NCI-H510A treated with DMSO at 0.1 percent for 48 hours (cell line): Measurements from ENCODE around the gene BDH2.

ENCODE experiments used
- DNase-seq: peaks from one replicate; lab custom pipeline; 2025; lab: John Stamatoyannopoulos, UW

BDH2 gene

DNA sequence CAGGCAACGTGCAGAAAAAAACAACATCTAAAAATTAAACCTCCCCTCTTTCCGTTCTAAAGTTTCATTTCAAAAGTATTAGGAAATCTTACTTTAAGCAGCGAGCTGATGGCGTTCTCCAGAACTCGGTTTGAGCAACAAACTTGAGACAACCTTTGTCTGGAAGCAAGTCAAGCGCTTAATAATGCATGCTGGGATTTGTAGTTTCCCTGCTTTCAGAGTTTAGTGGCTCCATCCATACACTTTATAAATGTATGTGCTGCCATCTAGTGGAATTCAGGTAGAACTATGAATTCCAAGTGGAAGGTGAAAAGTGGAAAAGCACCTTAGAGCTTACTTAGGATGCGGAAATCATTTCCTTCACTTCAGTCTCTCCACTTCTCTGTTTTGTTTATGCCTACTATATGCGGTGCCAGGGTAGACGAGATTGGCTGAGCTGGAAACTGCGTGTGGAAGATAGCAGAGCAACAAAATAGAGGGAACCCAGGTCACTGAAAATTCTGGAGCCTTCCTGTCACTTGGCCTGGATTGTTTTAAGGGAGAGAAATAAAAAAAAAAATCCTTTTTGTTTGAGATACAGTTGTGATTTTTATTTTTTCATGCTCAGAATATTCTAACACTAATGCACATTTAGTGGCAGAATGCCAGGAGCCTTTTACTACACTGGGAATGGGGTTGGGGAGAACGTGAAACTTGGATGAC, at the start of gene BDH2:
Gene BDH2 (minus strand): TSS at position 144 of the 702 bp plus-strand sequence. CDS start 3,580 bp downstream, outside the sequence.
- DNase-seq: peak; percentile 77

DNA sequence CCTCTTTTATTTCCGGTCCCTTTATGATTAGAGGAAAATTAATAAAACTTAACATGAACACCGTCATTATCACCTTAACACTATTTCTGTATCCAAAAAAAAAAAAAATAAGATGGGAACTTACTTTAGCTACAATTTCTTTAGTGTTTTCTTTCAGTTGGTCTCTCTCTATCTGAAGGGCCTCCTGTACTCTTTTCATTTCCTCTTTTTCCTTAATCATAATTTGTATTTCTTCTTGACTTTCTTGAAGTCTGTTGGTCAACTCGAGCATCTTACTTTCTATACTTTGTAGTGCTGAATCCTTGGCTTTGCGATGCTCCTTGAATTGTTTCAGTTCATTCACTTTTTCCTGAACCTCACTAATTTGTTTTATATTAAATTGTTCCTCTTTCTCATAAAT, 45.3 kb upstream of the BDH2 start:
- no peak for DNase-seq

DNA sequence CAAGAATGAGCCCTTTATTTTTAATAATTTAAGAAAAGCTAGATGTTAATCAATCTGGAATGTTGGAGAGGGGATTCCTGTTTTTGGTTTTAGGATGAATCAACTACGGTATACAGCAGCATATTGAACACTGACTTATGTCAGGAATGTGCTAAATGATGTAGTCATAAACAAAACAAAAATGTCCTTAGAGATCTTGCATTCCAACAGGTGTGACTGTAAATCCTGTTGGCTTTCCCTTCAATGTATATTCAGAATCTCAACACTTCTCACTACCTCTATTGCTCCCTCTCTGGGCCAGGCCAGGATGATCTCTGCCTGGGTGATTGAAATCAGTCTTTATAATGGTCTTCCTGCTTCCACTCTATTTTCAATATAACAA, 37.8 kb upstream of the BDH2 start:
- DNase-seq: no peak

DNA sequence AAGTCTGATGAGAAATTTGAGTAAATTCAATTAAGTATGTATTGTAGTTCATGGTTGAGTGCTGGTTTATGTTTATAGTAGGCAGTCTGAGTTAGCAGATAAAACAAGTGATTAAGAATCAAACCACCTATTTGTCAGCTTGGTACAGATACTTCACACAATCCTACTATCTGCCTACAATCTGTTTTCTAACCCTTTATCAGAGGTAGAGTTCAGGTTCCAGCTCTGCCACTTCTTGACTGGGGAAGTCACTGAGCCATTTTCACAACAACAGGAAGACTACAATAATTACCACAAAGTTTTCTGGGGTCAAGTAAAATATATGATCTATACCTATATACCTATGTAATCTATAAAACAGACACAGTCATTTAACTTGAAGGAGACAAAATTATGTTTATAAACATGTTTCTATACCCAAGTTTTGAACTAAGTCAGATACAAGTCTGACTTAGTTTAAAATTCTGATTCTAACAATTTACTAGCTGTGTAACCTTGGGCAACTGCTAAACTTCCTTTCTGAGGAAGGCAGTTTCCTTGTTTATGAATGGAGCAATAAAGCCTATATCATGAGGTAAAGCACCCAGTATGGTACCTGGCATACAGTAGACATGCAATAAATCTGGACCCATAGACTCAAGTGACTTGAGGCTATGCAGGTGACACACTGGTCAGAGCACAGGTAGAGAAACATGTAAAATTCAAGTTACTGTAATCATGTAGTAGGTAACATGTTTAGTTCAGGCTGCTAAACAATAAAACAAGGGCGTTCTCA, 37.2 kb upstream of the BDH2 start:
- DNase-seq: no peak

DNA sequence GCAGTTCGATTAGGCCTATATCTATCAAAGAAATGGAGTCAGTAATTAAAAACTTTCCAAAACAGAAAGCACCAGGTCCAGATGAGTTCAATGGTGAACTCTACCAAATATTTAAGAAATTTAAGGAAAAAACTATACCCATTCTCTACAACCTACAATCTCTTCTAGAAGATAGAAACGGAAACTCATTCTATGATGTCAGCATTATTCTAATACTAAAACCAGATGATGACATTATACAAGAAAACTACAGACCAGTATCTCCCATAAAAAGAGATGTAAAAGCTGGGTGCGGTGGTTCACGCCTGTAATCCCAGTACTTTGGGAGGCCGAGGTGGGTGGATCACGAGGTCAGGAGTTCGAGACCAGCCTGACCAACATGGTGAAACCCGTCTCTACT, 29.5 kb upstream of the BDH2 start:
- DNase-seq: no peak

DNA sequence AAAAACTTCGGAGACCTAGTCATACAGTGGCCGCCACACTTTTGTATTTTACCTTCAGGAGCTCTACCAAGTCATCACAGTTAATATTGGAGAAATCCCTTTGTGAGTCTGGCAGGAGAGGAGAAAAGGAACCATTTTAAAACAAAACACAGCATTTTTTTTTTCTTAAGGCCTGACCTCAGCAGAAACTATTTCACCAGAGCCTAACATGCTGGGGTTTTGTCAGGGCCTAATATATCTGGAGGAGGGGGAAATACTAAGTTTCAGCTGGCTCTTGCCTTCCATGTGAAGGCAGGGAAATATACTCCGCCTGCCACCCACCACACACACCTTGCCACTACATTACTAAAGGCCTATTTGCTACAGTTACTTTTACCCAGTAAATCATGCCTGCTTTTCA, 26.5 kb upstream of the BDH2 start:
- DNase-seq: no peak

DNA sequence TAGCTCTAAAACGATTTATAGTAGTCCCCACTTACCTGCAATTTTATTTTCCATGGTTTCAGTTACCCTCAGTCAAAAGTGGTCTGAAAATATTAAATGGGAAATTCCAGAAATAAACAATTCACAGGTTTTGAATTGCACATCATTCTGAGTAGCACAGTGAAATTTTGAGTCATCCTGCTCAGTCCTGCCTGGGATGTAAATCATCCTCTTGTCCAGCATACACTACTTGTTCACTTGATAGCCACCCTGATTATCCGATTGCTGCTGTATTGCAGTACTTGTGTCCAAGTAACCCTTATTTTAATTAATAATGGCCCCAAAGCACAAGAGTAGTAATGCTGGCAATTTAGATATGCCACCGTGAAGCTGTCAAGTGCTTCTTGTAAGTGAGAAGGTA, 23.5 kb upstream of the BDH2 start:
- no peak for DNase-seq

DNA sequence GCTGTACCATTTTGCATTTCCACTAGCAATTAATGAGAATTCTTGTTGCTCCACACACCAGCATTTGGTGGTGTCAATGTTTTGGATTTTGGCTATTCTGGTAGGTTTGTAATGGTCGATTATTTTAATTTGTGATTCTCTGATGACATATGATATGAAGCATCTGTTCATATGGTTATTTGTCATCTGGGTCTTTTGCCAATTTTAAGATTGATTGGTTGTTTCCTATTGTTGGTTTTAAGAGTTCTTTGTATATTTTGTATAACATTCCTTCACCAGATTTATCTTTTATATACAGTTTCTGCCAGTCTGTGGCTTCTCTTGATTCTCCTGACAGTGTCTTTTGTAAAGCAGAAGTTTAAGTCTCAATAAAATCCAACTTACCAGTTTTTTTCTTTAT, 18.5 kb upstream of the BDH2 start:
- no peak for DNase-seq

DNA sequence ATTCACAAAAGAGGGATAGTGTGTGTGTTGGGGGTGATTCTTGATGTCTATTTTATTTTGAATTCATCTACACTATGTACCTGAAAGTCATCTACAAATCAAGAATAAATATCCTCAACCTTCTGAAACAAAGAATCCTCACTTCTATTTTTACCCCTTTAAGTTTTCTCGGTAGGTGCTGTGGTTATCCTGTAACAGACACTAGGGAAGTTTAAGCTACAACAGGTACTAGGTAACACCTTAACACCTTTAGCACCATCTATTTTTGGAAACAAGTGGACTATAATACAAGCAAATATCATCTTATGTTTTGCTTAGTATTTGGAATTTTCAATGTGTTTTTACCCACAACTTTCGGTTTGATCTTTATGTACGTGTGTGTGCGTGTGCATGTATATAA, 12.0 kb upstream of the BDH2 start:
- no peak for DNase-seq

DNA sequence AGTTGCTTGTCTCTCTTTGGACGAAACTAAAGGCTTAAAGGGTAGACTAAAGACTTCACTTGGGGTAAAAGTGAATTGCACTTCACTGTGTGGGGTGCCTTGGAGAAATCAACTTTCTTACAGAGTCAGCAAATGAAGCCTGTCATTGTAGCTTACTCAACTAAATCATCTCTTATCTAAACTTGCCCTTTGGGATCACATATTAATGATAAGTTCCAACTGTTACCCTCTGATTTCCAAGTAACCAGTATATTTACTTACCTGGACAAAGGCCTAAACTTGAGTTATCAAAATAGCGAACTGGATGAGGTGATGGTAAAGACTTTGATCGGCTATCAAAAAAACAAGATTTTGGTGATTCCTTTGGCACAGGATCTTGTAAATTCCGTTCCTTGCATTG, 8.9 kb upstream of the BDH2 start:
- no peak for DNase-seq

DNA sequence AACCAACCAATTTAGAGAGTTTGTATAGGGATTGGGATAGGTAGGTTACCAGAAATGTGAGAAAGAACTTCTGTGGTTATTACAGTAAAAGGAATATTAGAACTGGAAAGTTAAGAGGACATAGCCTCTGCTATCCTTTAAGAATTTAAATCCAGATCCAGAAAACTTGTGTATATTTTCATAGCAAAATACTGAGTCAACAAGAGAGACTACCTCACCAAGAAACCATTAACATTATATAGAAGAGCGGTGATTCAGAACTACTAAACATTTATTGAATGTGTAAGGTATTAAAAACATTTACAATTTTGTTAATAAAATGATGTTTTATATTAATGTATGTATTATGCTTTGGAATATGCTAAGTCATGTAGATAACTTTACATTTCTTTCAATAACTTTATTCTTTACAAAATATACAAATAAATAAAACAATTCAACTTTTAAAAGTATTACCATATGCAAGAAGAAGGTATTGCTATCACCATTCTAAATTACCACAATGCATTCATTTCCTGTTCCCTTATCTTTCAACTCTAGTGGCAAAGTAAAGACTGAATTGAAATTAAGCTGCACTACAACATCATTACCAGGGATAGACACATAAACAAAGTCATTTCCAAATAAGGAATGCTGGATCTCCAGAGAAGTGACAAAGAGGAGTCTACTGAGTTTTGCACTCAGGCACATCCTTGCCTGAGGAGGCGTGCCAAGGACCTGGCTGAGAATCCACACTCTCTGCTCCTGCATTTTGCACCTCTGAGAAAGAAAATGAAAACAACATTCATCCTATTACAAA, 6.1 kb upstream of the BDH2 start:
- no peak for DNase-seq

DNA sequence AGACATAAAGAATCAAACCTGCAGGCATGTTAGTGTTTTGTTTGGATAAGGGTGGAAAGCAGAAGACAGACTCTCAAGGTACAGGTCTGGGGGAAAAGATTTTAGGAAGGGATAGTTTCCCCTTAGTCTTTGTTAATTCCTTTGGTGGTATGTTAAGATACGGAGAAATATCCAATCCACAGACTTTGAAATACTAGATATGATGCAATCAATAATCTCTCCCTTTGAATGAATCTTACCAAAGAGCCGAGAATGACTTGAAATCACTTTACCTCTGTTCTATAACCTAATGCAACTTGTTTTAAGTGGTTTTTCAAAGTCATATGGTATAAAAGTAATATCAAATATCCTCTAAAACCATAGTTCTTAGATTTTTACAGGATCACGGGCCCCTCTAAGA, 5.3 kb upstream of the BDH2 start:
- no peak for DNase-seq

DNA sequence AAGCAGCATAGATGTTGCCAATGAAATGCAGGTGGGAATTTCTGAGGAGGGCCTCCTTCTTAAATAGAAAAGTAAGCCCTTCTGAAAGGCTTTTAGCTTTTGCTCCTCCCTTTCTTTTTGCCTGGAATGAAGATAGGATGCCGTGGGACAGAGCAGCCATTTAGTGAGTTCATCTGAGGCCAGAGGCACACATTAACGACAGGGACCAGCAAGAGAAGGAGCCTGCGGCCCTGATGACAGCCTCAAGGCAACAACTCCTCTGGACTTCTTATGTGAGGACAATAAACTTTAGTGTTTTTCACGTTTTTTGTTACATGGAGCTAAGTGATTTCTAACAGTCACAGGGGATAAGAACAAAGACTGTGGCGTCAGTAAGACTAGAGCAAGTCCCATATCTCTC, 1.1 kb upstream of the BDH2 start:
- DNase-seq: no peak

DNA sequence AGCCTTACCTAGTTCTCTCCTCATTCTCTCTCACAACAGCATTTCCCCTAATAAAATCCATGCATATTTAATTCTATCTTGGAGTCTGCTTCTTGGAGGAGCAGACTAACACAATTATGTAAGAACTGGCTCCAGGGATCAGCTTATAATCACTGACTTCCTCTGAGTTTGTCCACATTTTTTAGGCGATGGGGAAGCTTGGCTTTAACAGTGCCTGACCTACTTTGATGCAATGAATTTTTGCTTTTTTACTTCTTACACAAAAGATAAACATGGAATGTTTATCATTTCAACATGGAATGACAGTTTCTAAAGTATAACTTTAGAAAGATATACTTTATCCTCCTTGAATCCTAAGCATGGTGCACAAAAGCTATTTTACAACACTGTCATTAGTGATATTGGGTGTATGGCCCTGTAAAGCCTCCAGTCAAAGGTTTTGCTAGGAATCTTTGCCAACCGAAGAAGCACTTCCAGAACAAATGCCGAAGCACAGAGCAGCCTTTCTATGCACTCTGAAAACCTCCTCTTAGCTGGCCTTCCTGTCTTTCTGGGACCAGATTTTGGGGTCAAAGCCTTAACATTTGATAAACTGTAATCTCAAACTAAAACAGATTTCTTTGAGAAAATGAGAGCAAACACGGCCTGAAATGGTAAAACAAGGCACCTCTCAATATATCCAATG, 736 bp downstream of the BDH2 start:
- no peak for DNase-seq

DNA sequence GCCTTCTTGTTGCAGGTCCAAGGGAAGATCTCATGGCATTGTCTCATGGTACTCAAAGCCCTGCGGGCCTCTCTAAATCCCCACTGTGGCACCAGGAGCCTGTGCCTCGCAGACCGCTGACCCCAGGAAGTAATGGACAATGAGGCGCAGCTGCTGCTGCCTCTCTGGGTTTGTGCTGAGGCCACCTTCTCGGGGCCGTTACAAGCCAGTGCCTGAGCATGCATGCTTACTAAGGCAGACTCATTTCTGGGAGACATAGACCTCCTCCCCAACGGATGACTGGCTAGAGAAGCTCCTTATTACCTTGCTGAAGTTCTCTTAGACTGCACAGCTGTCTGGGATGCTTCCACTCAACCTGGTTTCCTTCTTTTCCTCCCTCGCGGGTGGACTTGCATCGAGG, 1.3 kb downstream of the BDH2 start:
- no peak for DNase-seq

DNA sequence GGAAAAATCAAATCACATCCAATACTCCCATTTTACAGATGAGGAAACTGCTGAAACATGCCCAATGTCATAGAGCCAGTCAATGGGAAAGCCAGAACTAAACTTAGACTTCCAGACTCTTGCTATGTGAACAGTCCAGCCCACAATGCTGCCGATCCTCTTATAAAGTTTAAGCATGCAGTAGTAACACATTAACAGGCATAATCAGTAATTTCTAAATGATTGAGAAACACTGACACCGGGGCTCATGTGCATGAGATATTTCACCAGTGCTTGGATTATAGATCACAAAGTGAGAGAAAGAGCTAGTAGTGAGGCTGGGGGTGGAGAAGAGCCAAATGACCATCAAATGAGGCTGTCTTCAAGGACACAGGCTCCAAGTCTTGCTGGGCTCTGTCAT, 2.5 kb downstream of the BDH2 start:
- no peak for DNase-seq

DNA sequence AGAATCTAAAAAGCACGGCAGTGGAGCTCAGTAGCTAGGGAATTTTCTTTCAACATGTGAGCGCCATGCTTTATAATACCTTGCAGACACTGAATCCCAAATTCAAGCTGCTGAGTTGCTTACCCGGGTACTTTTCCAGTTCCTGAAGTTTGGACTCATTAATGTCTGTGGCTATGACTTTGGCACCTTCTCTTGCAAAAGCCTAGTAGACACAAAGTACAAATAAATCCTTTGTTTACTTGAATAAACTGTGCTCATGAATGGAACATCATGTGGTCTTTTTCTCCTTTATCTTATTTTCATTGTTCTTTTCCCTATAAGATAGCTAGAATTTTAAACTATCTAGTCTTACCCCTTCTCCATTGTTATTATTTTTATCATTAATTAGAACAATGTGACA, 4.6 kb downstream of the BDH2 start:
- no peak for DNase-seq

DNA sequence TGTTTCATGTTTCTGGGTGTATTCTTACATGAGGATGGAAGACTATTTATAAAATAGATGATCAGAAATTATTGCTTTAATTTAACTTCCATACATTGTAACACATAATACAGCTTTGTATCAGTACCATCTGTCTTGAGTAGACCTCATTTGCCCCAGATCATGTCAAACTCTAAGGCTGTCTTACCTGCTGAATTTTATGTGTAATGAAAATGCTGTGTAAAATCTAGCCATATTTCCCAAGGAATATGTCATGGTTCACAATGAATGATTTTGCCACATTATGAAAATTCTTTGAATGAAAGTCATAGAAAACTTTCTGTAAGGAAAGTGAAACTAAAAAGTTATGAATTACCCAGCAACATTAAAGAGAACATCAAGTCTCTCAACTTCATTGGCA, 7.4 kb downstream of the BDH2 start:
- no peak for DNase-seq

DNA sequence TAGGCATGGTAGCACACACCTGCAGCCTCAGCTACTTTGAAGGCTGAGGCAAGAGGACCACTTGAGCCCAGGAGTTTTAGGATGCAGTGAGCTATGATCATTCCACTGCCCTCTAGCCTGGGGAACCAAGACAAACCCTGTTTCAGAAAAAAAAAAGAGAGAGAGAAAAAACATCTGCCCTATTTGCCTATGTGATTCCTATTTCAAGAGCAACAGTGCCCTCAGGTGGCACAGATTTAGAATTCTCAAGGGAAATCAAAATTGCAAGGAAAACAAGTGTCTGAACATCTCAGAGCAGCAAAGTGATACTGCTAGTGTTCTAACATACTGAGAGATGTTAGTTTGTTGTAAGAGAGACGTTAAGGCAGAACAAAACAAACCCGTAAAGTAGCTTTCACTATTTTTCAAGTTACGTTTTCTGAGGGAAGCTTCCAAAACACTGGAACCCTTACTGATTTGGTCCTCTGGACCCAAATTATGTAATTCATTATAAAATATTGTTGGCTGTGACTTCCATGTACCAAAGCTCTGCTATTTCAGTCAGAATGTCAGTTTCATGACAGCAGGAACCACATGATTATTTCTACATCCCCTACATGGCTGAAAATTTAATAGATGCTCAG, 7.9 kb downstream of the BDH2 start:
- peak; percentile 42 for DNase-seq

DNA sequence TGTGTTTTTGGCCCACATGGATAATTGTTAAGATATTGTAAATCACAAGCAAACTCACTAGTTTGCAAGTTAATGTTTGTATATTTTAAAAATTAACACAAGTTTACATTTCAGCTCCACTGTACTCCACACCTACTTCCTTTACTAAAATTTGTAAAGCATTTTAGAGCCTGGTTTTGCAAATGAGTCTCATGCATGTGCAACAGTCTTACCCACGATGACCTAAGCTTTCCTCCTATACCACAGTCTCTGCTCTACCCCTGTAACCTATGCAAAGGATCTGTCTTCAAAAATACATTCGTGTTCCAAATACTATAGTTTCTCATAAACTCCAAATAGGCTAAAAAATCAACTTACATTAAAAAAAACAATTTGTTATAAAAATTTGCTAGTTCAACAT, 10.2 kb downstream of the BDH2 start:
- no peak for DNase-seq

DNA sequence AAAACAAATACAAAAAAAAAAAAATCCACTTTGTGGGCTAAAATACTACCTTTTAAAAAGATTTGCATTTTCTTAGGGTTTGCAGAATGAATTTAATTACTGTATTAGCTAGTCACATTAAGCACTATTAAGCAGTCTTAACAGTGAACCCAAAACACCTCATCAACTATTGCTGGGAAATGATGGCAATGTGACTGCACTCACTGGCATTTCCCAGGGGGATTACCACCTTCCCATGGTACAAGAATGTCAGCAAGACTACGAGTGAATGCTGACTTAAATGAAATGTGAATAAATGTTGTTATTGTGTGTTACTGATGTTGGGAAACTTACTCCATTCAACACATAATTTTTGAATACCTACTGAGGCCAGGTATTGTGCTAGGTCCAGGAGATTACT, 13.1 kb downstream of the BDH2 start:
- no peak for DNase-seq
